SK-N-SH treated with all-trans-retinoic acid at 6 μM for 48 hours (cell line): ENCODE measurements around the gene FAM53A.

ENCODE experiments used
- ATAC-seq: fragments of 200-7000 bp; cut with Tn5 transposase; 3 replicates; pipeline ENCODE4 v1.9.1; 2020; ENCODE audit warnings: mild to moderate bottlenecking, moderate library complexity
- ARNTL ChIP-seq: fragments of 450-650 bp; formaldehyde crosslinking; IDR thresholded peaks from 2 replicates; pipeline ENCODE4 v1.5.0; 2020; ENCODE audit warnings: low read depth, mild to moderate bottlenecking, moderate library complexity, borderline replicate concordance
- BACH2 ChIP-seq: fragments of 250-450 bp; sonication (Bioruptor Pico); IDR thresholded peaks from 2 replicates; pipeline ENCODE4 v1.9.0; 2021; ENCODE audit warnings: mild to moderate bottlenecking, borderline replicate concordance
- CSDC2 ChIP-seq: fragments of 250-450 bp; sonication (Bioruptor Pico); IDR thresholded peaks from 2 replicates; pipeline ENCODE4 v1.5.0; 2020; ENCODE audit warnings: mild to moderate bottlenecking, moderate library complexity
- ESRRG ChIP-seq: fragments of 250-450 bp; sonication (Bioruptor Pico); IDR thresholded peaks from 2 replicates; pipeline ENCODE4 v1.6.1; 2021; ENCODE audit warnings: mild to moderate bottlenecking
- GLIS3 ChIP-seq: fragments of 250-450 bp; sonication (Bioruptor Pico); IDR thresholded peaks from 2 replicates; pipeline ENCODE4 v1.5.0; 2020; ENCODE audit warnings: mild to moderate bottlenecking, moderate library complexity
- ISL1 ChIP-seq: fragments of 250-450 bp; sonication (Bioruptor Pico); IDR thresholded peaks from 2 replicates; pipeline ENCODE4 v2.1.2; 2022; ENCODE audit warnings: mild to moderate bottlenecking, moderate library complexity
- OSR1 ChIP-seq: fragments of 250-450 bp; sonication (Bioruptor Pico); IDR thresholded peaks from 2 replicates; pipeline ENCODE4 v1.8.0; 2022; ENCODE audit warnings: moderate library complexity, mild to moderate bottlenecking, inconsistent platforms
- PPARA ChIP-seq: fragments of 250-450 bp; sonication (Bioruptor Pico); IDR thresholded peaks from 2 replicates; pipeline ENCODE4 v1.5.0; 2020; ENCODE audit warnings: mild to moderate bottlenecking, borderline replicate concordance
- RARB ChIP-seq: fragments of 250-450 bp; sonication (Bioruptor Pico); IDR thresholded peaks from 2 replicates; pipeline ENCODE4 v1.8.0; 2021; ENCODE audit warnings: mild to moderate bottlenecking, moderate library complexity
- TCF4 ChIP-seq: fragments of 250-450 bp; sonication (Bioruptor Pico); IDR thresholded peaks from 2 replicates; pipeline ENCODE4 v1.8.0; 2021; ENCODE audit warnings: mild to moderate bottlenecking, moderate library complexity, borderline replicate concordance
- TOX ChIP-seq: fragments of 250-450 bp; sonication (Bioruptor Pico); IDR thresholded peaks from 2 replicates; pipeline ENCODE4 v1.8.0; 2021; ENCODE audit warnings: mild to moderate bottlenecking, moderate library complexity, borderline replicate concordance
- ZFP3 ChIP-seq: fragments of 250-450 bp; sonication (Bioruptor Pico); IDR thresholded peaks from 2 replicates; pipeline ENCODE4 v1.5.0; 2020; ENCODE audit warnings: mild to moderate bottlenecking, moderate library complexity
- ZFP30 ChIP-seq: fragments of 450-650 bp; formaldehyde crosslinking; IDR thresholded peaks from 2 replicates; pipeline ENCODE4 v1.5.0; 2022; ENCODE audit warnings: mild to moderate bottlenecking, moderate library complexity
- ZNF565 ChIP-seq: fragments of 450-650 bp; formaldehyde crosslinking; conservative IDR thresholded peaks from 2 replicates; pipeline ENCODE4 v1.5.0; 2020; ENCODE audit warnings: low read depth, mild to moderate bottlenecking, moderate library complexity
- ZNF70 ChIP-seq: fragments of 450-650 bp; formaldehyde crosslinking; IDR thresholded peaks from 2 replicates; pipeline ENCODE4 v1.5.0; 2020; ENCODE audit warnings: mild to moderate bottlenecking, moderate library complexity
- ZNF8 ChIP-seq: fragments of 450-650 bp; formaldehyde crosslinking; IDR thresholded peaks from 2 replicates; pipeline ENCODE4 v1.5.0; 2020; ENCODE audit warnings: mild to moderate bottlenecking, moderate library complexity
- TF ChIP-seq, protein P1 (sequence below): fragments of 250-450 bp; sonication (Bioruptor Pico); IDR thresholded peaks from 2 replicates; pipeline ENCODE4 v1.8.0; 2020; ENCODE audit warnings: mild to moderate bottlenecking, moderate library complexity, borderline replicate concordance
- TF ChIP-seq, protein P2 (sequence below): fragments of 250-450 bp; sonication (Bioruptor Pico); IDR thresholded peaks from 2 replicates; pipeline ENCODE4 v1.5.1; 2021; ENCODE audit warnings: mild to moderate bottlenecking, moderate library complexity
- TF ChIP-seq, protein P3 (sequence below): fragments of 250-450 bp; sonication (Bioruptor Pico); IDR thresholded peaks from 2 replicates; pipeline ENCODE4 v1.8.0; 2021; ENCODE audit warnings: low read depth, mild to moderate bottlenecking, moderate library complexity, borderline replicate concordance
- TF ChIP-seq, protein P4 (sequence below): fragments of 250-450 bp; sonication (Bioruptor Pico); IDR thresholded peaks from 2 replicates; pipeline ENCODE4 v1.5.1; 2020; ENCODE audit warnings: low read depth, mild to moderate bottlenecking, moderate library complexity

Gene FAM53A

DNA sequence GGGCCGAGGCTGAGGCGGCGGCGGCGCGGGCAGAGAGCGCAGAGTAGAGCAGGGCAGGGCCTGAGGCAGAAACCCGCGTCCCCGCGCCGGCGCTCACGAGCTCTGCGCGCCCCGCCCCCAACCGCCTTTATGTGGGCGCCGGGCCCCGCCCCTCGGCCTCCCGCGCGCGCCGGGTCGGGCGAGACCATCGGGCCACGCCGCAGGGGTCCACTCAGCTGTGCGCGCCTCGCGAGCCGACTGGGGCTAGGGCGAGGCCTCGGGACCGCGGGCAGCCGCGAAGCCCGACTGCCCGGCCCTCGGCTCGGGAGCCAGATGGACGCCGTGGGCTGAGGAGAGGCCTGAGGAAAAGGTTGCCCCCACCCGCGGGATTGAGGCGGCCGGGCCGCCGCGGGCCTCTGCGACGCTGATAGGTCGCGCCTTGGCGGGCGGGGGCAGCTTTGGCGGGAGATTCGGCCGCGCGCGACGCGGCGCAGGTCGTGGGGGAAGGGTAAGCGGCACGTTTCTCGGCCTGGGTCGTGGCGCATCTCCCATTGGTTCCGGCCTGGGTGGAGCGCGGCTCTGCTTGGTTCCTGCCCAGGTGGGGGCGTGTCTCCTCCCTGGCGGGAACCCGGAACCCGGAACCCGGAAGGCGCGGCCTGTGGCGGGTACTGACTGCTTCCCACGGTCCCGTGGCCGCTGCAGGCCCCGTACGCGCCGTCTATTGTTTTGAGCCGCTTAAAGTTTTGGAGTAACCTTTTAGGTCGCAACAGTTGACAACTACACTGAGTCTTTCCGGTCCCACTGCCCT lies 28.3 kb upstream of the FAM53A start, which contains the start of gene SLBP (continued):
- TF ChIP-seq, protein P1, sequence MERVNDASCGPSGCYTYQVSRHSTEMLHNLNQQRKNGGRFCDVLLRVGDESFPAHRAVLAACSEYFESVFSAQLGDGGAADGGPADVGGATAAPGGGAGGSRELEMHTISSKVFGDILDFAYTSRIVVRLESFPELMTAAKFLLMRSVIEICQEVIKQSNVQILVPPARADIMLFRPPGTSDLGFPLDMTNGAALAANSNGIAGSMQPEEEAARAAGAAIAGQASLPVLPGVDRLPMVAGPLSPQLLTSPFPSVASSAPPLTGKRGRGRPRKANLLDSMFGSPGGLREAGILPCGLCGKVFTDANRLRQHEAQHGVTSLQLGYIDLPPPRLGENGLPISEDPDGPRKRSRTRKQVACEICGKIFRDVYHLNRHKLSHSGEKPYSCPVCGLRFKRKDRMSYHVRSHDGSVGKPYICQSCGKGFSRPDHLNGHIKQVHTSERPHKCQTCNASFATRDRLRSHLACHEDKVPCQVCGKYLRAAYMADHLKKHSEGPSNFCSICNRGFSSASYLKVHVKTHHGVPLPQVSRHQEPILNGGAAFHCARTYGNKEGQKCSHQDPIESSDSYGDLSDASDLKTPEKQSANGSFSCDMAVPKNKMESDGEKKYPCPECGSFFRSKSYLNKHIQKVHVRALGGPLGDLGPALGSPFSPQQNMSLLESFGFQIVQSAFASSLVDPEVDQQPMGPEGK (CRISPR knock-in tag) = no peak
- no peak for TF ChIP-seq ARNTL (CRISPR knock-in tag)
- TF ChIP-seq, all 23 proteins: peak for 0

DNA sequence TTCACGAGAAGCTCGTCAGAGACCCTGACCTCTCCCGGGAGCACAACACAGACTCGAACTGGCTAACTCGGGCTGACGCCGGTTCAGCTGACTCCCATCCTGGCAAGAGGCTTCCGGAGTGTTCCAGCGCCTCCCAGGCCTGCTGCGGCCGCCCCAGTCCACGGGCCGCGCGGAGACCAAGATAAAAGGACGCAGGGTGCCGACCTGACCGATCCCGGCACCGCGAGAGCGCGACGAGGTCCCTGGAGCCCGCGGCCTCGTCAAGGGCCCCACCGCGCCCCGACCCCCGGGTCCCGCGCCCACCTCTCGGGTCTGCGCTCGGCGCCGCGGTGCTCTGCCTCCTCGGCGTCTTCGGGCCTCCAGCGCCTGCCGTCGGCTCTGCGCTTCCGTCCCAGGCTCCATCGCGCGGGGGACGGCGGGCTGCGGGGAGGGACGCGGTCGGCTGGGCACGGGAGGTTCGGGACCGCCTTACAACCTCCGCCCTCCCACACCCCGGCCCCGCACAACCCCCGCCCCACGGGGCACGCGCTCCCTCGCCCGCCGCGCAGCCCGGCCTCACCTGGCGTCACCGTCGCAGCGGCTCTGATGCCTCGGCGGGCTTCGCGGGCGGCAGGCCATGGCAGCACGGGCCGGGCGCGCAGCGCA lies 27.6 kb upstream of the FAM53A start:
- ATAC-seq = peak; percentile 27
- no peak for TF ChIP-seq ZFP3 (CRISPR knock-in tag)

DNA sequence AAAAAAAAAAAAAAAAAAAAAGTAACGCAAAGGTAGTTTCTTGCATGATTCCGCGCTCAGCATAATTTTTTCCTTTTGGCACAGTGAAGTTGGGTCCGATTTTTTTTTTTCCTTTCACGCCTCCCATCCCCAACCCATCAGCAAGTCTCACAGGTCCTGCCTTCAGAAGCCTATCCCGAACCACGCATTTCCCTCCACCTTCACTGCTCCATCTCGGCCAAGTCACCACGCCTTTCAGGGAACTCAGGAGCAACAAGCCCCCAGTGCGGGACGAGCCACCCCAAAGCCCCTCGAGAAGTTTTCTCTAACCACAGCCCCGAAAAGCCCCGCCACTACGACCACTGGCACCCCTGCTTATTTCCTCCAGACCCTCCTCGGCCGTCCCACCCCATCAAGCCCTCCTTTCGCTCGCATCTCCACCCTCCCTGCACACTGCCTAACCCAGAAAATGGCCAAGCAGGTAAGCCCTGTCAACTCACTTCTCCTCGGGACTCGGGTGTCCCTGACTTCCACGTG lies 27.0 kb upstream of the FAM53A start:
- TF ChIP-seq ZNF8 = no peak
- TF ChIP-seq ZNF70 (CRISPR knock-in tag) = no peak
- TF ChIP-seq, protein P2, sequence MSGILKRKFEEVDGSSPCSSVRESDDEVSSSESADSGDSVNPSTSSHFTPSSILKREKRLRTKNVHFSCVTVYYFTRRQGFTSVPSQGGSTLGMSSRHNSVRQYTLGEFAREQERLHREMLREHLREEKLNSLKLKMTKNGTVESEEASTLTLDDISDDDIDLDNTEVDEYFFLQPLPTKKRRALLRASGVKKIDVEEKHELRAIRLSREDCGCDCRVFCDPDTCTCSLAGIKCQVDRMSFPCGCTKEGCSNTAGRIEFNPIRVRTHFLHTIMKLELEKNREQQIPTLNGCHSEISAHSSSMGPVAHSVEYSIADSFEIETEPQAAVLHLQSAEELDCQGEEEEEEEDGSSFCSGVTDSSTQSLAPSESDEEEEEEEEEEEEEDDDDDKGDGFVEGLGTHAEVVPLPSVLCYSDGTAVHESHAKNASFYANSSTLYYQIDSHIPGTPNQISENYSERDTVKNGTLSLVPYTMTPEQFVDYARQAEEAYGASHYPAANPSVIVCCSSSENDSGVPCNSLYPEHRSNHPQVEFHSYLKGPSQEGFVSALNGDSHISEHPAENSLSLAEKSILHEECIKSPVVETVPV = no peak
- TF ChIP-seq, protein P3, sequence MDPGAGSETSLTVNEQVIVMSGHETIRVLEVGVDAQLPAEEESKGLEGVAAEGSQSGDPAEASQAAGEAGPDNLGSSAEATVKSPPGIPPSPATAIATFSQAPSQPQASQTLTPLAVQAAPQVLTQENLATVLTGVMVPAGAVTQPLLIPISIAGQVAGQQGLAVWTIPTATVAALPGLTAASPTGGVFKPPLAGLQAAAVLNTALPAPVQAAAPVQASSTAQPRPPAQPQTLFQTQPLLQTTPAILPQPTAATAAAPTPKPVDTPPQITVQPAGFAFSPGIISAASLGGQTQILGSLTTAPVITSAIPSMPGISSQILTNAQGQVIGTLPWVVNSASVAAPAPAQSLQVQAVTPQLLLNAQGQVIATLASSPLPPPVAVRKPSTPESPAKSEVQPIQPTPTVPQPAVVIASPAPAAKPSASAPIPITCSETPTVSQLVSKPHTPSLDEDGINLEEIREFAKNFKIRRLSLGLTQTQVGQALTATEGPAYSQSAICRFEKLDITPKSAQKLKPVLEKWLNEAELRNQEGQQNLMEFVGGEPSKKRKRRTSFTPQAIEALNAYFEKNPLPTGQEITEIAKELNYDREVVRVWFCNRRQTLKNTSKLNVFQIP (CRISPR knock-in tag) = no peak
- TF ChIP-seq ZFP30 (CRISPR knock-in tag) = no peak
- no peak for TF ChIP-seq ISL1 (CRISPR knock-in tag)
- TF ChIP-seq TOX (CRISPR knock-in tag) = no peak
- no peak for TF ChIP-seq ESRRG (CRISPR knock-in tag)
- TF ChIP-seq BACH2 (CRISPR knock-in tag) = no peak
- TF ChIP-seq ZNF565 = no peak
- TF ChIP-seq GLIS3 (CRISPR knock-in tag) = no peak
- no peak for TF ChIP-seq OSR1 (CRISPR knock-in tag)
- TF ChIP-seq PPARA = no peak
- TF ChIP-seq TCF4 (CRISPR knock-in tag) = no peak
- TF ChIP-seq ZFP3 (CRISPR knock-in tag) = no peak
- no peak for TF ChIP-seq ARNTL (CRISPR knock-in tag)
- no peak for TF ChIP-seq CSDC2 (CRISPR knock-in tag)
- TF ChIP-seq, protein P1 (CRISPR knock-in tag) = no peak
- TF ChIP-seq, protein P4, sequence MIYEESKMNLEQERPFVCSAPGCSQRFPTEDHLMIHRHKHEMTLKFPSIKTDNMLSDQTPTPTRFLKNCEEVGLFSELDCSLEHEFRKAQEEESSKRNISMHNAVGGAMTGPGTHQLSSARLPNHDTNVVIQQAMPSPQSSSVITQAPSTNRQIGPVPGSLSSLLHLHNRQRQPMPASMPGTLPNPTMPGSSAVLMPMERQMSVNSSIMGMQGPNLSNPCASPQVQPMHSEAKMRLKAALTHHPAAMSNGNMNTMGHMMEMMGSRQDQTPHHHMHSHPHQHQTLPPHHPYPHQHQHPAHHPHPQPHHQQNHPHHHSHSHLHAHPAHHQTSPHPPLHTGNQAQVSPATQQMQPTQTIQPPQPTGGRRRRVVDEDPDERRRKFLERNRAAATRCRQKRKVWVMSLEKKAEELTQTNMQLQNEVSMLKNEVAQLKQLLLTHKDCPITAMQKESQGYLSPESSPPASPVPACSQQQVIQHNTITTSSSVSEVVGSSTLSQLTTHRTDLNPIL (CRISPR knock-in tag) = no peak
- peak; percentile 0; the same call in 2 of the 3 replicates for ATAC-seq

DNA sequence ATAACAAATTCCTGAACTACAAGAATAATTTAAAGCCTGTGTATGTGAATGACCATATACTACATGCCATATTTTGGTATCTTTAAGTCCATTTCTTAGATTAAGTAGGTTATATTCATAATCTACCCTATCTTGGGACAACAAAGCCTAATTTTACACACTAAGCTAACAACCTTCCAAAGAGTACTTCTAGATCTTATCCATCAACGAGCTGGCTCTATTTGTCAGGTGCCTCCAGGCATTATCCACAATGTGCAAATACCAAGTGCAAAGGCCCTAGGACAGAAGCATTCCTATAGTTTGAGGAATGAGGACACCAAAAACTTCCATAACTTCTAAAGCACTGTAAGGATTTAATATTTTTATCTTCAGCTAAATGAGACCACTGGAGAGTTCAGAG lies 24.5 kb upstream of the FAM53A start:
- no peak for ATAC-seq
- TF ChIP-seq, protein P1 (CRISPR knock-in tag) = no peak
- TF ChIP-seq ZFP3 (CRISPR knock-in tag) = no peak
- no peak for TF ChIP-seq ISL1 (CRISPR knock-in tag)
- TF ChIP-seq GLIS3 (CRISPR knock-in tag) = no peak
- TF ChIP-seq ZNF565 = no peak
- TF ChIP-seq TCF4 (CRISPR knock-in tag) = no peak
- TF ChIP-seq, protein P2 = no peak
- no peak for TF ChIP-seq PPARA
- no peak for TF ChIP-seq CSDC2 (CRISPR knock-in tag)
- TF ChIP-seq ZNF70 (CRISPR knock-in tag) = no peak
- TF ChIP-seq ARNTL (CRISPR knock-in tag) = no peak
- no peak for TF ChIP-seq BACH2 (CRISPR knock-in tag)
- no peak for TF ChIP-seq OSR1 (CRISPR knock-in tag)
- TF ChIP-seq RARB (CRISPR knock-in tag) = no peak
